Caco-2 (cell line): ENCODE measurements around the gene NRIP1. TPM values are rescaled to one million over a fixed set of nuclear protein-coding genes. Genes with fewer than 3 reads are reported as not detected.

ENCODE experiments used
- BruUV-seq: library from RNA; stranded (reverse); fragments of 400-500 nt; replicated peaks from 2 replicates; lab custom pipeline; 2021; lab: Mats Ljungman, UMichigan
- CTCF ChIA-PET: fragments of 300-600 bp; sonication (Branson Sonifier 250); formaldehyde crosslinking; loops from one replicate; lab custom pipeline; 2022; ENCODE audit warnings: antibody characterized with exemption; lab: Charles Lee
- POLR2A ChIA-PET: fragments of 300-600 bp; sonication (Branson Sonifier 250); formaldehyde crosslinking; loops from one replicate; lab custom pipeline; 2022; ENCODE audit warnings: antibody characterized with exemption; lab: Charles Lee
- DNase-seq, 2 experiments: peaks; one replicate each; pipeline versions ENCODE4 v3.0.0 to v3.0.0-alpha.2; 2020 to 2022
- H3K27me3 ChIP-seq: replicated peaks from 2 replicates; pipeline ENCODE4 v1.6.0; 2011; ENCODE audit warnings: low read length; ENCODE audit not compliant: control insufficient read depth, insufficient read depth
- H3K36me3 ChIP-seq: 2 replicates; pipeline ENCODE4 v1.5.1; 2011; ENCODE audit warnings: low read length; ENCODE audit not compliant: control insufficient read depth, insufficient read depth
- H3K4me1 ChIP-seq: fragments of 250-450 bp; sonication (Bioruptor Pico); 2 replicates; pipeline ENCODE4 v1.5.1; 2020; ENCODE audit warnings: mild to moderate bottlenecking
- H3K4me3 ChIP-seq: 2 replicates; pipeline ENCODE4 v1.5.1; 2011; ENCODE audit warnings: low read depth, mild to moderate bottlenecking, control low read depth, low read length
- H3K9me3 ChIP-seq: fragments of 250-450 bp; sonication (Bioruptor Pico); 2 replicates; pipeline ENCODE4 v1.5.1; 2020; ENCODE audit warnings: mild to moderate bottlenecking, moderate library complexity
- H3K27ac Mint-ChIP-seq: one replicate; pipeline ENCODE4 v1.8.0; 2022; ENCODE audit warnings: mixed read lengths; ENCODE audit not compliant: unreplicated experiment
- H3K27me3 Mint-ChIP-seq: one replicate; pipeline ENCODE4 v1.8.0; 2022; ENCODE audit warnings: mixed read lengths; ENCODE audit not compliant: insufficient read depth, unreplicated experiment
- H3K36me3 Mint-ChIP-seq: one replicate; pipeline ENCODE4 v1.8.0; 2022; ENCODE audit warnings: mild to moderate bottlenecking, mixed read lengths; ENCODE audit not compliant: insufficient read depth, unreplicated experiment
- H3K4me1 Mint-ChIP-seq: one replicate; pipeline ENCODE4 v1.8.0; 2022; ENCODE audit warnings: low read depth, mixed read lengths; ENCODE audit not compliant: unreplicated experiment
- H3K4me3 Mint-ChIP-seq: one replicate; pipeline ENCODE4 v1.8.0; 2022; ENCODE audit warnings: mild to moderate bottlenecking, moderate library complexity, mixed read lengths; ENCODE audit not compliant: unreplicated experiment
- H3K9me3 Mint-ChIP-seq: one replicate; pipeline ENCODE4 v1.8.0; 2022; ENCODE audit warnings: mixed read lengths; ENCODE audit not compliant: unreplicated experiment
- CTCF ChIP-seq, 2 experiments: fragments of 200-600 bp in 1 of 2; IDR thresholded peaks; 1 replicate in 1 of 2; 2 replicates in 1 of 2; pipeline versions ENCODE4 v1.5.1 to v1.8.0; 2011 to 2022; ENCODE audit warnings: antibody characterized with exemption in 1 of 2, control low read depth in 1 of 2, inconsistent platforms in 1 of 2, low read depth in 1 of 2, low read length in 1 of 2, mild to moderate bottlenecking in 1 of 2, moderate library complexity in 1 of 2; ENCODE audit not compliant: insufficient read depth in 1 of 2, severe bottlenecking in 1 of 2, unreplicated experiment in 1 of 2
- intact Hi-C: fragments of 100-400 bp; cut with micrococcal nuclease; formaldehyde crosslinking; loops from one replicate; pipeline ENCODE4 v1.10.0; 2022; ENCODE audit not compliant: unreplicated experiment
- total RNA-seq: library from RNA; stranded (reverse); gene quantifications from 2 replicates; pipeline ENCODE4 v1.2.3, GENCODE V29; 2022

NRIP1 gene
- total RNA-seq, 1 experiment from 2014 or later, result 28.6 TPM

DNA sequence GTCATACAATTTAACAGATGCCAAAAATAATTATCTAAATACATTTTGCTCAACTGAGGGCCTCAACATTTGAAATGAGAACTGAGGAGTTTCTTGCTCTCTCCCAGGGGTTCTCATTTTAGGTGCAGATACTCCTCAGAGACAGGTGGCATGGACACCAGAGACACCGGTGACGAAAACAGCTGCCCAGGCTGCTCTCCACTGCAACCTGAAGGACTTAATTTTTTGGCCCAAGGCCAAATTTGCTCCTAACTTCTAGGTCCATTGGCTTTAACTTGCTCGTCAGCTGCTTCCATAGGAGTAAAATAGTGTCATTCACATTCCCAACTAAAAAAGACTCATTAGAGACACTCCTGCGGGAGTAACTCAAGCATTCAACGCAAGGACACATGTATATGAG lies 87.0 kb downstream of the NRIP1 start:
- CTCF ChIA-PET, result interaction anchor here (0.9 kb wide), 1 partner anchor 575 kb away, joined by 3 read pairs; no protein-coding TSS in a partner anchor
- TF ChIP-seq CTCF (IDR thresholded peaks at IDR 0.05; ENCODE audit: insufficient read depth in 1 of 2, low read depth in 1 of 2, low read length in 1 of 2, severe bottlenecking in 1 of 2, unreplicated experiment in 1 of 2), result no peak
- intact Hi-C loops, result no loop called here
- Histone ChIP-seq H3K36me3 (no peaks in the 10 kb centered on the region), H3K27me3 (no peaks in the 10 kb centered on the region), H3K4me1 (no peaks in the 10 kb centered on the region), H3K4me3 (no peak overlapping the region), H3K9me3 (no peaks in the 10 kb centered on the region)
- Mint-ChIP-seq H3K27me3 (no peaks in the 10 kb centered on the region), H3K27ac (no peak overlapping the region), H3K4me1 (peaks cover 7% of the 10 kb centered on the region), H3K4me3 (no peak overlapping the region), H3K36me3 (no peaks in the 10 kb centered on the region), H3K9me3 (no peaks in the 10 kb centered on the region)
- no TSS peak for BruUV-seq
- no peak for DNase-seq
- POLR2A ChIA-PET, result no interaction called here

DNA sequence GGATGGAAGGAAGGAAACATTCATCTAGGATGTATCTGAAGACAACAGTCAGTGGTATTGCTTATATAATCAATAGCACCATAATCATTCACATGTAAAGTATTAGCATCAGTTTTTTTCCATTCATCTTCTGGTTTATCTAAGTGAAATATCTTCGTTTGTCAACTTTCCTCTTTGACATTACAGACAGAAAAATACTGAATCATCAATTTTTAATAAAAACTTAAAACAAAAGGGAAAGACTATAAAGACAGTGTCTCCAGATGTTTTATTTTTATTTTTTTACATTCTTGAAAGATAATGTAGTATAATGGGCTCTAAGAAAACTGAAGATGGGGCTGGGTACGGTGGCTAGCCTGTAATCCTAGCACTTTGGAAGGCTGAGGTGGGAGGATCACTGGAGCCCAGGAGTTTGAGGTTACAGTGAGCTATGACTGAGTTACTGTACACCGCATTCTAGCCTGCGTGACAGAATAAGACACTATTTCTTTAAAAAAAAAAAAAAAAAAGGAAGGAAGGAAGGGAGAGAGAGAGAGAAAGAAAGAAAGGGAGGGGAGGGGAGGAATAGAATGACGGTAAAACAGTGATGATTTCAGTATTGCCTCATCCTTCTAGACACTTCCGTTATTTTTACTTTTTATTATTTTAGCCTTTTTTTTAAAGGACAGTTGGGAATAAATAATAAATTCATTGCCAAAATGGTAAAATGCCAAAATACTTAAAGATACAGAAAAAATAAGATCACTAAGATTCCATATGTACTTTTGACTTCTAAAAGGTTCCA lies 89.5 kb downstream of the NRIP1 start:
- Mint-ChIP-seq H3K27me3 (no peaks in the 10 kb centered on the region), H3K9me3 (no peaks in the 10 kb centered on the region), H3K36me3 (no peaks in the 10 kb centered on the region), H3K4me3 (no peak overlapping the region), H3K27ac (no peak overlapping the region), H3K4me1 (no peaks in the 10 kb centered on the region)
- ChIA-PET CTCF (no interaction called here), POLR2A (interaction anchor here (0.6 kb wide), 1 partner anchor 507 kb away, joined by 6 read pairs; no protein-coding TSS in a partner anchor)
- Histone ChIP-seq H3K9me3 (no peaks in the 10 kb centered on the region), H3K4me3 (no peak overlapping the region), H3K27me3 (no peaks in the 10 kb centered on the region), H3K36me3 (no peaks in the 10 kb centered on the region), H3K4me1 (no peaks in the 10 kb centered on the region)
- intact Hi-C loops, result no loop called here
- no peak for DNase-seq
- TF ChIP-seq CTCF (IDR thresholded peaks at IDR 0.05; ENCODE audit: insufficient read depth in 1 of 2, low read depth in 1 of 2, low read length in 1 of 2, severe bottlenecking in 1 of 2, unreplicated experiment in 1 of 2), result no peak
- BruUV-seq, result no TSS peak

GRCh38 chr21:14972678-14973077 lies 92.1 kb downstream of the NRIP1 start:
- Mint-ChIP-seq H3K27me3 (no peaks in the 10 kb centered on the region), H3K4me1 (no peaks in the 10 kb centered on the region), H3K4me3 (no peak overlapping the region), H3K27ac (no peak overlapping the region), H3K9me3 (no peaks in the 10 kb centered on the region), H3K36me3 (peaks cover 5% of the 10 kb centered on the region)
- BruUV-seq, result no TSS peak
- intact Hi-C loops, result no loop called here
- Histone ChIP-seq H3K36me3 (no peaks in the 10 kb centered on the region), H3K9me3 (no peaks in the 10 kb centered on the region), H3K27me3 (no peaks in the 10 kb centered on the region), H3K4me3 (no peak overlapping the region), H3K4me1 (no peaks in the 10 kb centered on the region)
- POLR2A ChIA-PET, result no interaction called here
- no peak for TF ChIP-seq CTCF (IDR thresholded peaks at IDR 0.05; ENCODE audit: insufficient read depth in 1 of 2, low read depth in 1 of 2, low read length in 1 of 2, severe bottlenecking in 1 of 2, unreplicated experiment in 1 of 2)
- DNase-seq, result no peak
- CTCF ChIA-PET, result no interaction called here
